Measurements from ENCODE around the gene RAD51.

Gene RAD51

DNA sequence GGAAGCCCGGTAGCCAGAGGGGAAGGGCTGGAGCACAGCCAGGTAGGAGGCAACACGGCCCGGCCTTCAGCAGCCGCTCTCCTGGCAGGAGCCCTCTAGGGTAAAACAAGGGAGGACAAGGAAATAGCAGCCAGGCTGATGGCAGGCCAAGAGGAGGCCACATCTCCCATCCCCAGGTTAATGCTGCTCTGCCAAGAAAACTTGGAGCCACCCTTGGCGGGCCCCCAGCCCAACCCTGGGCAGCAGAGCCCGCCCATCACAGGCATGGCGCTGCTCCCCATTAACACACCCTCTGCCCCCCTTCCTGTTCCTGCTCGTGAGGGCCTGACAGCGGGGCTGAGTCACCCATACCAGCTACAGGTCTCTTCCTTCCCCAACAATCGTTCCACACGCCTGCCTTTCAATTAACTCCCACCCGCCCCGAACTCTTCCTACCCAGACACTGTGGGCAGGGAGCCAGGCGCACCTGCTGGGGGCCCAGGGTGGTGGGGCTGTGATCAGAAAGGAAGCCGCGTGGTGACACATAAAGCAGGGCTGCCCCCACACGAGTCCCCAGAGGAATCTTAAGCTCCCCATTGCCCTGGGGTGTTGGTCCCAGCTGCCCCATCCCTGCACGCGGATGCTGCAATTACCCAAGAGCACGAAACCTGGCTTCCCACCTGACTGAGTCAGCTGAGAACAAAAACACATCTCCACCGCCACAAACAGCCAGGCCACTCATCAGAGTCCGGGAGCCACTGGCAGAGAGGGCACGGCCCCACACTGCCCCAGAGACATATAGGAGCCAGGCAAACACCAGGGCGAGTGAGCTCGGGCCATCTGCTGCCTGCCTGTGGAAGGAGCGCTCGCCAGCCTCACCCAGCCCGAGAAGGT is 74.5 kb downstream of the RAD51 start, which contains the start of gene C15orf62:
Gene C15orf62, plus strand, starts transcription at position 707 of the 873 bp plus-strand sequence. CDS start 516 bp downstream, outside the sequence.
- Histone ChIP-seq H3K27me3 (ENCODE audit: control insufficient read depth in 3 of 3, insufficient read depth in 3 of 3, low read depth in 1 of 3, low read length in 3 of 3) (peaks cover 0 to 10% (median 0%) of the 10 kb centered on the region in 3 experiments), H3K14ac (ENCODE audit: low read length) (peak within 1 kb of the TSS; percentile 63), H3K9me3 (replicated peaks in 1 of 2; ENCODE audit: control insufficient read depth in 2 of 2, insufficient read depth in 1 of 2, low read depth in 1 of 2, low read length in 2 of 2) (no peaks in the 10 kb centered on the region), H3K18ac (ENCODE audit: low read length) (no peak within 1 kb of the TSS), H4K91ac (ENCODE audit: low read depth, low read length, poor library complexity) (no peak within 1 kb of the TSS), H3K9ac (ENCODE audit: low read depth, low read length, poor library complexity) (peak within 1 kb of the TSS; percentile 44), H3K4me1 (ENCODE audit: control insufficient read depth in 2 of 2, insufficient read depth in 1 of 2, low read depth in 1 of 2, low read length in 2 of 2) (peaks cover 0 to 14% of the 10 kb centered on the region in 2 donors), H2BK120ac (ENCODE audit: low read depth, low read length) (no peak within 1 kb of the TSS), H3K4ac (ENCODE audit: low read length) (no peak within 1 kb of the TSS), H3K4me2 (ENCODE audit: insufficient read depth, low read length, poor library complexity, severe bottlenecking) (no peak within 1 kb of the TSS), H3K36me3 (replicated peaks in 1 of 2; ENCODE audit: control insufficient read depth in 2 of 2, insufficient read depth in 2 of 2, low read length in 2 of 2) (peaks cover 11 to 34% of the 10 kb centered on the region in 2 donors), H2AK5ac (ENCODE audit: low read depth, low read length) (no peak within 1 kb of the TSS), H3K4me3 (ENCODE audit: low read length in 2 of 2) (no peak within 1 kb of the TSS), H4K8ac (ENCODE audit: low read depth, low read length) (no peak within 1 kb of the TSS), H2BK15ac (ENCODE audit: low read length) (no peak within 1 kb of the TSS), H3K27ac (replicated peaks; ENCODE audit: low read length) (no peak within 1 kb of the TSS), H2BK12ac (ENCODE audit: low read length) (no peak within 1 kb of the TSS), H3K23ac (ENCODE audit: low read depth, low read length, poor library complexity) (peak within 1 kb of the TSS; percentile 73), H3K79me1 (ENCODE audit: low read depth, low read length) (peaks cover 2% of the 10 kb centered on the region), H2AFZ (ENCODE audit: low read length) (no peak within 1 kb of the TSS), H2BK5ac (ENCODE audit: low read length) (peak within 1 kb of the TSS; percentile 66)
- no peak for DNase-seq (ENCODE audit: low spot score)
- no CpG with 5 or more reads among the region's 28 CpGs for WGBS, 2 donors (ENCODE audit: extremely low coverage in 2 of 2, insufficient read length in 2 of 2, insufficient replicate concordance in 1 of 2)

DNA sequence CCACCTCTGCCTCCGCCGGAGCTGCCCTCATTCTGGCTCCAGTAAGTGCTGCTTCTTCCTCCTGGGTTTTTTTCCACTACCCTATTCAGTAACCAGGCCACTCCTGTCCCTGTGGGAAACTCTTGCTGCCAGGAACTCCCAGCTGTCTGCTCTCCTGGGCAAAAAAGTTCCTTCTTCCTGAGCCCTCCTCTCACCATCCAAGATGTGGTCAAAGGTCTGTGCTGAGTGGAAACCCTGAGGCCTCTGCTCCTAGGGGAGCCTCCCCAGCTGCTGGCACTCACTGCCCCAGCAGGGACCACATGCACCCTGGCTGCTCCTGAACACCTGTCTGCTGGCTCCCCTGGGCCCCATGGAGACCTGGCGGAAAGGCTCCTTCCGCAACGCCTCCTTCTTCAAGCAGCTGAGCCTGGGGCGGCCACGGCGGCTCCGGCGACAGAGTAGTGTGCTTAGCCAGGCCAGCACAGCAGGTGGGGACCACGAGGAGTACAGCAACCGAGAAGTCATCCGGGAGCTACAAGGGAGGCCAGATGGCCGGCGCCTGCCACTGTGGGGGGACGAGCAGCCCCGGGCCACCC is 75.3 kb downstream of the RAD51 start:
- no peak overlapping the region for H2AFZ ChIP-seq (ENCODE audit: low read length)
- no peak for DNase-seq (ENCODE audit: low spot score)
- H3K4me2 ChIP-seq (ENCODE audit: insufficient read depth, low read length, poor library complexity, severe bottlenecking) = no peak overlapping the region
- H3K79me1 ChIP-seq (ENCODE audit: low read depth, low read length) = peaks cover 2% of the 10 kb centered on the region
- H2BK15ac ChIP-seq (ENCODE audit: low read length) = no peak overlapping the region
- H2BK120ac ChIP-seq (ENCODE audit: low read depth, low read length) = no peak overlapping the region
- H3K4ac ChIP-seq (ENCODE audit: low read length) = no peak overlapping the region
- peaks cover 0 to 4% (median 0%) of the 10 kb centered on the region in 3 experiments for H3K27me3 ChIP-seq (ENCODE audit: control insufficient read depth in 3 of 3, insufficient read depth in 3 of 3, low read depth in 1 of 3, low read length in 3 of 3)
- WGBS, 2 donors (ENCODE audit: extremely low coverage in 2 of 2, insufficient read length in 2 of 2, insufficient replicate concordance in 1 of 2) = no CpG with 5 or more reads among the region's 17 CpGs
- H3K14ac ChIP-seq (ENCODE audit: low read length) = no peak overlapping the region
- H2AK5ac ChIP-seq (ENCODE audit: low read depth, low read length) = no peak overlapping the region
- H3K4me3 ChIP-seq (ENCODE audit: low read length in 2 of 2) = no peak overlapping the region
- H3K18ac ChIP-seq (ENCODE audit: low read length) = no peak overlapping the region
- no peak overlapping the region for H4K91ac ChIP-seq (ENCODE audit: low read depth, low read length, poor library complexity)
- H3K23ac ChIP-seq (ENCODE audit: low read depth, low read length, poor library complexity) = peak overlapping the region; percentile 73
- peaks cover 0 to 10% of the 10 kb centered on the region in 2 donors for H3K4me1 ChIP-seq (ENCODE audit: control insufficient read depth in 2 of 2, insufficient read depth in 1 of 2, low read depth in 1 of 2, low read length in 2 of 2)
- H3K9me3 ChIP-seq (replicated peaks in 1 of 2; ENCODE audit: control insufficient read depth in 2 of 2, insufficient read depth in 1 of 2, low read depth in 1 of 2, low read length in 2 of 2) = no peaks in the 10 kb centered on the region
- peak overlapping the region; percentile 44 for H3K9ac ChIP-seq (ENCODE audit: low read depth, low read length, poor library complexity)
- H3K27ac ChIP-seq (replicated peaks; ENCODE audit: low read length) = no peak overlapping the region
- H4K8ac ChIP-seq (ENCODE audit: low read depth, low read length) = no peak overlapping the region
- peaks cover 16 to 41% of the 10 kb centered on the region in 2 donors for H3K36me3 ChIP-seq (replicated peaks in 1 of 2; ENCODE audit: control insufficient read depth in 2 of 2, insufficient read depth in 2 of 2, low read length in 2 of 2)
- no peak overlapping the region for H2BK12ac ChIP-seq (ENCODE audit: low read length)
- H2BK5ac ChIP-seq (ENCODE audit: low read length) = peak overlapping the region; percentile 66

DNA sequence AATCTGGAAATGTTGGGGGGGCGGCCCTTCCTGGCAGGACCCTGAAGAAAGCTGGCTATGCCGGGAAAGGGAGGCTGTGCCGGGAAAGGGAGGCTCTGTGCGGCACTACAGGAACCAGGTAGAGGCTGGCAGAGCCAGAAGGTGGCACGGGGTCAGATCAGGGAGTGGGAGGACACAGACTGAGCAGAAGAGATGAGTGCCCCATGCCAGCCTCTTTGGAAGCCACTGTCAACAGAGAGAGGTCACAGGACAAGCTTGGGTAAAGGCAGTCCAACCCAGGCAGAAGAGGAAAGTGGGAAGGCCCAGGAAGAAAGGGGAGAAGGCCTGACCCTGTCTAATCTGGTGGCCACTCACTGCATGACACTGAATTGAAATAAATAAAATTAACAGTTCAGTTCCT is 76.3 kb downstream of the RAD51 start:
- Histone ChIP-seq H3K27ac (replicated peaks; ENCODE audit: low read length) (no peak overlapping the region), H3K4me2 (ENCODE audit: insufficient read depth, low read length, poor library complexity, severe bottlenecking) (no peak overlapping the region), H2BK12ac (ENCODE audit: low read length) (no peak overlapping the region), H3K14ac (ENCODE audit: low read length) (no peak overlapping the region), H4K91ac (ENCODE audit: low read depth, low read length, poor library complexity) (no peak overlapping the region), H2BK5ac (ENCODE audit: low read length) (peak overlapping the region; percentile 66), H3K36me3 (replicated peaks in 1 of 2; ENCODE audit: control insufficient read depth in 2 of 2, insufficient read depth in 2 of 2, low read length in 2 of 2) (peaks cover 22 to 51% of the 10 kb centered on the region in 2 donors), H3K9me3 (replicated peaks in 1 of 2; ENCODE audit: control insufficient read depth in 2 of 2, insufficient read depth in 1 of 2, low read depth in 1 of 2, low read length in 2 of 2) (no peaks in the 10 kb centered on the region), H3K27me3 (ENCODE audit: control insufficient read depth in 3 of 3, insufficient read depth in 3 of 3, low read depth in 1 of 3, low read length in 3 of 3) (no peaks in the 10 kb centered on the region), H2AK5ac (ENCODE audit: low read depth, low read length) (no peak overlapping the region), H2AFZ (ENCODE audit: low read length) (no peak overlapping the region), H3K18ac (ENCODE audit: low read length) (no peak overlapping the region), H3K23ac (ENCODE audit: low read depth, low read length, poor library complexity) (no peak overlapping the region), H3K79me1 (ENCODE audit: low read depth, low read length) (peaks cover 2% of the 10 kb centered on the region), H3K4me1 (ENCODE audit: control insufficient read depth in 2 of 2, insufficient read depth in 1 of 2, low read depth in 1 of 2, low read length in 2 of 2) (peaks cover 0 to 2% of the 10 kb centered on the region in 2 donors), H2BK120ac (ENCODE audit: low read depth, low read length) (no peak overlapping the region), H3K9ac (ENCODE audit: low read depth, low read length, poor library complexity) (no peak overlapping the region), H4K8ac (ENCODE audit: low read depth, low read length) (no peak overlapping the region), H3K4me3 (ENCODE audit: low read length in 2 of 2) (no peak overlapping the region), H2BK15ac (ENCODE audit: low read length) (no peak overlapping the region), H3K4ac (ENCODE audit: low read length) (no peak overlapping the region)
- no peak for DNase-seq (ENCODE audit: low spot score)
- no CpG with 5 or more reads among the region's 5 CpGs for WGBS, 2 donors (ENCODE audit: extremely low coverage in 2 of 2, insufficient read length in 2 of 2, insufficient replicate concordance in 1 of 2)

GRCh38 chr15:40772014-40772413 is 77.0 kb downstream of the RAD51 start:
- no peaks in the 10 kb centered on the region for H3K4me1 ChIP-seq (ENCODE audit: control insufficient read depth in 2 of 2, insufficient read depth in 1 of 2, low read depth in 1 of 2, low read length in 2 of 2)
- H3K27me3 ChIP-seq (ENCODE audit: control insufficient read depth in 3 of 3, insufficient read depth in 3 of 3, low read depth in 1 of 3, low read length in 3 of 3) = no peaks in the 10 kb centered on the region
- H3K18ac ChIP-seq (ENCODE audit: low read length) = no peak overlapping the region
- H2AK5ac ChIP-seq (ENCODE audit: low read depth, low read length) = no peak overlapping the region
- no peak overlapping the region for H3K9ac ChIP-seq (ENCODE audit: low read depth, low read length, poor library complexity)
- no peak overlapping the region for H2BK5ac ChIP-seq (ENCODE audit: low read length)
- peaks cover 2% of the 10 kb centered on the region for H3K79me1 ChIP-seq (ENCODE audit: low read depth, low read length)
- H2BK12ac ChIP-seq (ENCODE audit: low read length) = no peak overlapping the region
- DNase-seq (ENCODE audit: low spot score) = no peak
- no peak overlapping the region for H3K4ac ChIP-seq (ENCODE audit: low read length)
- H3K23ac ChIP-seq (ENCODE audit: low read depth, low read length, poor library complexity) = no peak overlapping the region
- no peak overlapping the region for H3K27ac ChIP-seq (replicated peaks; ENCODE audit: low read length)
- H2BK120ac ChIP-seq (ENCODE audit: low read depth, low read length) = no peak overlapping the region
- no peak overlapping the region for H2BK15ac ChIP-seq (ENCODE audit: low read length)
- peaks cover 0 to 2% of the 10 kb centered on the region in 2 donors for H3K9me3 ChIP-seq (replicated peaks in 1 of 2; ENCODE audit: control insufficient read depth in 2 of 2, insufficient read depth in 1 of 2, low read depth in 1 of 2, low read length in 2 of 2)
- H3K4me3 ChIP-seq (ENCODE audit: low read length in 2 of 2) = no peak overlapping the region
- H4K8ac ChIP-seq (ENCODE audit: low read depth, low read length) = no peak overlapping the region
- WGBS, 2 donors (ENCODE audit: extremely low coverage in 2 of 2, insufficient read length in 2 of 2, insufficient replicate concordance in 1 of 2) = no CpG with 5 or more reads among the region's 13 CpGs
- H2AFZ ChIP-seq (ENCODE audit: low read length) = no peak overlapping the region
- H3K14ac ChIP-seq (ENCODE audit: low read length) = no peak overlapping the region
- no peak overlapping the region for H3K4me2 ChIP-seq (ENCODE audit: insufficient read depth, low read length, poor library complexity, severe bottlenecking)
- H4K91ac ChIP-seq (ENCODE audit: low read depth, low read length, poor library complexity) = no peak overlapping the region
- peaks cover 27 to 59% of the 10 kb centered on the region in 2 donors for H3K36me3 ChIP-seq (replicated peaks in 1 of 2; ENCODE audit: control insufficient read depth in 2 of 2, insufficient read depth in 2 of 2, low read length in 2 of 2)
